Transverse colon (tissue), 3 donors: ENCODE measurements around the gene GAA.

ENCODE experiments used
- POLR2A ChIP-seq: fragments of 450-650 bp; IDR thresholded peaks from one replicate; pipeline ENCODE4 v1.6.1; 2016; ENCODE audit warnings: antibody characterized with exemption, mild to moderate bottlenecking, moderate library complexity
- POLR2AphosphoS5 ChIP-seq, 3 donors: sonication (generic); formaldehyde crosslinking; IDR thresholded peaks; one replicate each; pipeline ENCODE4 v1.6.1; 2016; ENCODE audit warnings: antibody characterized with exemption in 3 of 3

DNA sequence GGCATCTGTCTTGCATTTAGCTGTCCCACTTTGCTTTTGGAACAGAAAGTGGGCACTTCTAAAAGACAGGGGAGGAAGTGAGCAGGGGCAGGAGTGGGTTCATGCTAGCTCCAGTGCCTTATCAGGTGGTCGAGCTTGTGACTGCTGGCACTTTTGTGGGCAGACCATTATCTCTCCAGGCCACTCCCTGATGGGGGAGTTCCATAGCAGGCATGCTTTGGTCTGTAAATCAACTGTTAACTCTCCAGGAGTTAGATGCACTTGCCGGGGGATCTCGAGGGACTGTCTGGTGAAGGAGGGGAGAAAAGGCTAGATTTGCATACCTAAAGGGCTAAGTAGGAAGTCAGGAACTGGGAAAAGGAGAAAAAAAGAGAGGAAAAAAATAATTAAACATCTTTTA lies 59.2 kb downstream of the GAA start:
- TF ChIP-seq POLR2A (no peak), POLR2AphosphoS5 (IDR thresholded peaks at IDR 0.05) (no peak)
